ENCODE measurements around the gene MYRIP. TPM values are rescaled to one million over a fixed set of nuclear protein-coding genes. Genes with fewer than 3 reads are reported as not detected.

The MYRIP gene
- total RNA-seq, 1 experiment from 2014 or later: 19.0 TPM

- H3K27ac ChIP-seq (ENCODE audit: low read length): peak overlapping the region; percentile 30; the same call in 1 of the 2 replicates
- no peaks in the 10 kb centered on the region for H4K20me1 ChIP-seq (ENCODE audit: insufficient read depth, low read depth, low read length)
- H3K4me1 ChIP-seq (ENCODE audit: low read length): peaks cover 39% of the 10 kb centered on the region
- H3K9me3 ChIP-seq (ENCODE audit: low read length): no peaks in the 10 kb centered on the region
- peaks cover 25% of the 10 kb centered on the region; the same call in 1 of the 2 replicates for H3K79me2 ChIP-seq (ENCODE audit: low read length)
- no peak for DNase-seq
- H2AFZ ChIP-seq (ENCODE audit: low read length): no peak overlapping the region
- no peaks in the 10 kb centered on the region for H3K36me3 ChIP-seq (ENCODE audit: insufficient read depth, low read length)
- H3K4me3 ChIP-seq (ENCODE audit: low read length): no peak overlapping the region
- H3K9ac ChIP-seq (ENCODE audit: low read length): no peak overlapping the region
- peak overlapping the region; percentile 19 for H3K4me2 ChIP-seq (ENCODE audit: low read depth, low read length, poor library complexity, severe bottlenecking)
- no peaks in the 10 kb centered on the region for H3K9me2 ChIP-seq (replicated peaks; ENCODE audit: insufficient read depth, low read length)
- H3K27me3 ChIP-seq (ENCODE audit: low read length): no peaks in the 10 kb centered on the region
Measured at GRCh38 chr3:40098261-40098759, 288.9 kb downstream of the MYRIP start.

- H3K27me3 ChIP-seq (ENCODE audit: low read length): no peaks in the 10 kb centered on the region
- H3K9ac ChIP-seq (ENCODE audit: low read length): no peak overlapping the region
- H4K20me1 ChIP-seq (ENCODE audit: insufficient read depth, low read depth, low read length): no peaks in the 10 kb centered on the region
- no peak overlapping the region for H2AFZ ChIP-seq (ENCODE audit: low read length)
- H3K36me3 ChIP-seq (ENCODE audit: insufficient read depth, low read length): no peaks in the 10 kb centered on the region; the same call in 1 of the 2 replicates
- no peak overlapping the region for H3K27ac ChIP-seq (ENCODE audit: low read length)
- no peaks in the 10 kb centered on the region for H3K9me2 ChIP-seq (replicated peaks; ENCODE audit: insufficient read depth, low read length)
- DNase-seq: no peak
- H3K79me2 ChIP-seq (ENCODE audit: low read length): peaks cover 32% of the 10 kb centered on the region; the same call in 1 of the 2 replicates
- no peak overlapping the region for H3K4me2 ChIP-seq (ENCODE audit: low read depth, low read length, poor library complexity, severe bottlenecking)
- H3K4me3 ChIP-seq (ENCODE audit: low read length): no peak overlapping the region
- peaks cover 37% of the 10 kb centered on the region for H3K4me1 ChIP-seq (ENCODE audit: low read length)
- H3K9me3 ChIP-seq (ENCODE audit: low read length): no peaks in the 10 kb centered on the region
Measured at GRCh38 chr3:40099871-40100270, 290.5 kb downstream of the MYRIP start.

- Histone ChIP-seq H3K4me1 (ENCODE audit: low read length) (peaks cover 18% of the 10 kb centered on the region), H3K36me3 (ENCODE audit: insufficient read depth, low read length) (no peaks in the 10 kb centered on the region; the same call in 1 of the 2 replicates), H3K9me3 (ENCODE audit: low read length) (no peaks in the 10 kb centered on the region), H3K4me3 (ENCODE audit: low read length) (no peak overlapping the region), H3K9me2 (replicated peaks; ENCODE audit: insufficient read depth, low read length) (no peaks in the 10 kb centered on the region), H3K9ac (ENCODE audit: low read length) (no peak overlapping the region), H3K27me3 (ENCODE audit: low read length) (no peaks in the 10 kb centered on the region), H3K79me2 (ENCODE audit: low read length) (peaks cover 35% of the 10 kb centered on the region; the same call in 1 of the 2 replicates), H4K20me1 (ENCODE audit: insufficient read depth, low read depth, low read length) (no peaks in the 10 kb centered on the region), H3K27ac (ENCODE audit: low read length) (no peak overlapping the region), H3K4me2 (ENCODE audit: low read depth, low read length, poor library complexity, severe bottlenecking) (no peak overlapping the region), H2AFZ (ENCODE audit: low read length) (no peak overlapping the region)
- no peak for DNase-seq
Measured at GRCh38 chr3:40102182-40102581, 292.8 kb downstream of the MYRIP start.

GRCh38 chr3:40103829-40104228 is 294.4 kb downstream of the MYRIP start:
- Histone ChIP-seq H4K20me1 (ENCODE audit: insufficient read depth, low read depth, low read length) (no peaks in the 10 kb centered on the region), H3K79me2 (ENCODE audit: low read length) (peaks cover 21% of the 10 kb centered on the region; the same call in 1 of the 2 replicates), H3K9me3 (ENCODE audit: low read length) (no peaks in the 10 kb centered on the region), H2AFZ (ENCODE audit: low read length) (no peak overlapping the region), H3K9me2 (replicated peaks; ENCODE audit: insufficient read depth, low read length) (no peaks in the 10 kb centered on the region), H3K27me3 (ENCODE audit: low read length) (no peaks in the 10 kb centered on the region), H3K4me2 (ENCODE audit: low read depth, low read length, poor library complexity, severe bottlenecking) (no peak overlapping the region), H3K4me3 (ENCODE audit: low read length) (no peak overlapping the region), H3K9ac (ENCODE audit: low read length) (no peak overlapping the region), H3K27ac (ENCODE audit: low read length) (no peak overlapping the region), H3K4me1 (ENCODE audit: low read length) (peaks cover 8% of the 10 kb centered on the region), H3K36me3 (ENCODE audit: insufficient read depth, low read length) (no peaks in the 10 kb centered on the region; the same call in 1 of the 2 replicates)
- no peak for DNase-seq

- H4K20me1 ChIP-seq (ENCODE audit: insufficient read depth, low read depth, low read length): no peaks in the 10 kb centered on the region
- H3K9me2 ChIP-seq (replicated peaks; ENCODE audit: insufficient read depth, low read length): no peaks in the 10 kb centered on the region
- H3K9ac ChIP-seq (ENCODE audit: low read length): no peak overlapping the region
- H3K27me3 ChIP-seq (ENCODE audit: low read length): no peaks in the 10 kb centered on the region
- H3K36me3 ChIP-seq (ENCODE audit: insufficient read depth, low read length): no peaks in the 10 kb centered on the region; the same call in 1 of the 2 replicates
- H3K4me3 ChIP-seq (ENCODE audit: low read length): no peak overlapping the region
- DNase-seq: no peak
- no peak overlapping the region for H3K4me2 ChIP-seq (ENCODE audit: low read depth, low read length, poor library complexity, severe bottlenecking)
- H3K9me3 ChIP-seq (ENCODE audit: low read length): no peaks in the 10 kb centered on the region
- H2AFZ ChIP-seq (ENCODE audit: low read length): no peak overlapping the region
- no peak overlapping the region for H3K27ac ChIP-seq (ENCODE audit: low read length)
- H3K79me2 ChIP-seq (ENCODE audit: low read length): peaks cover 20% of the 10 kb centered on the region; the same call in 1 of the 2 replicates
- peaks cover 7% of the 10 kb centered on the region for H3K4me1 ChIP-seq (ENCODE audit: low read length)
Measured at GRCh38 chr3:40104441-40104840, 295.0 kb downstream of the MYRIP start.

GRCh38 chr3:40108643-40109042 is 299.2 kb downstream of the MYRIP start:
- no peak overlapping the region for H3K27ac ChIP-seq (ENCODE audit: low read length)
- H3K9ac ChIP-seq (ENCODE audit: low read length): no peak overlapping the region
- peaks cover 27% of the 10 kb centered on the region; the same call in 1 of the 2 replicates for H3K79me2 ChIP-seq (ENCODE audit: low read length)
- no peak overlapping the region for H2AFZ ChIP-seq (ENCODE audit: low read length)
- no peak overlapping the region for H3K4me2 ChIP-seq (ENCODE audit: low read depth, low read length, poor library complexity, severe bottlenecking)
- no peaks in the 10 kb centered on the region for H3K27me3 ChIP-seq (ENCODE audit: low read length)
- H3K4me1 ChIP-seq (ENCODE audit: low read length): peaks cover 7% of the 10 kb centered on the region
- DNase-seq: no peak
- no peaks in the 10 kb centered on the region for H3K9me2 ChIP-seq (replicated peaks; ENCODE audit: insufficient read depth, low read length)
- H3K9me3 ChIP-seq (ENCODE audit: low read length): no peaks in the 10 kb centered on the region
- no peaks in the 10 kb centered on the region for H4K20me1 ChIP-seq (ENCODE audit: insufficient read depth, low read depth, low read length)
- no peaks in the 10 kb centered on the region; the same call in 1 of the 2 replicates for H3K36me3 ChIP-seq (ENCODE audit: insufficient read depth, low read length)
- H3K4me3 ChIP-seq (ENCODE audit: low read length): no peak overlapping the region

GRCh38 chr3:40109641-40110490 is 300.5 kb downstream of the MYRIP start:
- no peak overlapping the region for H3K9ac ChIP-seq (ENCODE audit: low read length)
- H3K36me3 ChIP-seq (ENCODE audit: insufficient read depth, low read length): no peaks in the 10 kb centered on the region; the same call in 1 of the 2 replicates
- peaks cover 28% of the 10 kb centered on the region; the same call in 1 of the 2 replicates for H3K79me2 ChIP-seq (ENCODE audit: low read length)
- no peak overlapping the region; the same call in 1 of the 2 replicates for H3K27ac ChIP-seq (ENCODE audit: low read length)
- no peak overlapping the region for H3K4me3 ChIP-seq (ENCODE audit: low read length)
- peak; percentile 53 for DNase-seq
- peaks cover 18% of the 10 kb centered on the region for H3K4me1 ChIP-seq (ENCODE audit: low read length)
- H4K20me1 ChIP-seq (ENCODE audit: insufficient read depth, low read depth, low read length): no peaks in the 10 kb centered on the region
- no peaks in the 10 kb centered on the region for H3K9me3 ChIP-seq (ENCODE audit: low read length)
- H3K27me3 ChIP-seq (ENCODE audit: low read length): no peaks in the 10 kb centered on the region
- no peak overlapping the region for H2AFZ ChIP-seq (ENCODE audit: low read length)
- H3K4me2 ChIP-seq (ENCODE audit: low read depth, low read length, poor library complexity, severe bottlenecking): no peak overlapping the region
- no peaks in the 10 kb centered on the region for H3K9me2 ChIP-seq (replicated peaks; ENCODE audit: insufficient read depth, low read length)

- Histone ChIP-seq H3K79me2 (ENCODE audit: low read length) (peaks cover 38% of the 10 kb centered on the region), H3K9me3 (ENCODE audit: low read length) (no peaks in the 10 kb centered on the region), H3K4me3 (ENCODE audit: low read length) (no peak overlapping the region), H2AFZ (ENCODE audit: low read length) (no peak overlapping the region), H3K36me3 (ENCODE audit: insufficient read depth, low read length) (no peaks in the 10 kb centered on the region), H3K4me1 (ENCODE audit: low read length) (peaks cover 27% of the 10 kb centered on the region), H4K20me1 (ENCODE audit: insufficient read depth, low read depth, low read length) (no peaks in the 10 kb centered on the region), H3K9me2 (replicated peaks; ENCODE audit: insufficient read depth, low read length) (no peaks in the 10 kb centered on the region), H3K9ac (ENCODE audit: low read length) (no peak overlapping the region), H3K4me2 (ENCODE audit: low read depth, low read length, poor library complexity, severe bottlenecking) (no peak overlapping the region), H3K27me3 (ENCODE audit: low read length) (no peaks in the 10 kb centered on the region), H3K27ac (ENCODE audit: low read length) (no peak overlapping the region)
- DNase-seq: no peak
Measured at GRCh38 chr3:40116478-40117177, 307.2 kb downstream of the MYRIP start.

All from Karpas-422 (cell line).